Left ventricle myocardium inferior (tissue), 1 donor: ENCODE results near the gene ROS1. TPM values are rescaled to one million over a fixed set of nuclear protein-coding genes. Genes with fewer than 3 reads are reported as not detected.

ENCODE experiments used
- DNase-seq: peaks from one replicate; pipeline ENCODE4 v3.0.0-alpha.2; 2020
- H3K27ac ChIP-seq: fragments of 200-600 bp; replicated peaks from 2 replicates; pipeline ENCODE4 v1.8.0; 2021
- H3K27me3 ChIP-seq: fragments of 200-600 bp; 2 replicates; pipeline ENCODE4 v1.8.0; 2021; ENCODE audit warnings: low read depth
- H3K36me3 ChIP-seq: fragments of 200-600 bp; 2 replicates; pipeline ENCODE4 v1.8.0; 2021
- H3K4me1 ChIP-seq: fragments of 200-600 bp; 2 replicates; pipeline ENCODE4 v1.8.0; 2021
- H3K4me3 ChIP-seq: fragments of 200-600 bp; 2 replicates; pipeline ENCODE4 v1.8.0; 2021; ENCODE audit warnings: mild to moderate bottlenecking, moderate library complexity
- H3K9me3 ChIP-seq: fragments of 200-600 bp; replicated peaks from 2 replicates; pipeline ENCODE4 v1.8.0; 2021
- CTCF ChIP-seq: fragments of 200-600 bp; IDR thresholded peaks from 2 replicates; pipeline ENCODE4 v1.8.0; 2021; ENCODE audit warnings: antibody characterized with exemption, mild to moderate bottlenecking, borderline replicate concordance
- intact Hi-C: fragments of 100-400 bp; cut with micrococcal nuclease; formaldehyde crosslinking; loops from one replicate; pipeline ENCODE4 v1.11.0; 2022
- total RNA-seq: library from RNA; stranded (reverse); fragmentation: NEBNext Ultra II Directional; extraction: Animal tissue kit (Norgen Biotek cat#: 25700); gene quantifications from one replicate; pipeline ENCODE4 v1.2.1, GENCODE V29; 2021
- donor health status: DM: no; HTN: yes; CAD: no; lungs with severe emphysema.

ROS1 gene
- total RNA-seq, 1 donor from 2014 or later: 0.08 TPM

- Histone ChIP-seq H3K27me3 (no peaks in the 10 kb centered on the region), H3K4me3 (no peak overlapping the region), H3K9me3 (no peaks in the 10 kb centered on the region), H3K27ac (no peak overlapping the region), H3K36me3 (no peaks in the 10 kb centered on the region), H3K4me1 (no peaks in the 10 kb centered on the region)
- DNase-seq: no peak
- intact Hi-C loops: no loop called here
- no peak for TF ChIP-seq CTCF
Observed at GRCh38 chr6:117456998-117457397, 31.3 kb upstream of the ROS1 start.

GRCh38 chr6:117456250-117456649 lies 30.5 kb upstream of the ROS1 start:
- no peak for DNase-seq
- Histone ChIP-seq H3K4me3 (no peak overlapping the region), H3K27ac (no peak overlapping the region), H3K9me3 (no peaks in the 10 kb centered on the region), H3K4me1 (no peaks in the 10 kb centered on the region), H3K27me3 (no peaks in the 10 kb centered on the region), H3K36me3 (no peaks in the 10 kb centered on the region)
- intact Hi-C loops: no loop called here
- TF ChIP-seq CTCF: no peak

GRCh38 chr6:117451671-117452070 lies 25.9 kb upstream of the ROS1 start:
- Histone ChIP-seq H3K4me3 (no peak overlapping the region), H3K9me3 (no peaks in the 10 kb centered on the region), H3K27ac (no peak overlapping the region), H3K36me3 (no peaks in the 10 kb centered on the region), H3K4me1 (peaks cover 6% of the 10 kb centered on the region), H3K27me3 (peaks cover 16% of the 10 kb centered on the region)
- intact Hi-C loops: no loop called here
- no peak for TF ChIP-seq CTCF
- DNase-seq: no peak

- Histone ChIP-seq H3K36me3 (no peaks in the 10 kb centered on the region), H3K4me3 (no peak overlapping the region), H3K27me3 (peaks cover 23% of the 10 kb centered on the region), H3K4me1 (peaks cover 6% of the 10 kb centered on the region), H3K27ac (no peak overlapping the region), H3K9me3 (no peaks in the 10 kb centered on the region)
- DNase-seq: no peak
- intact Hi-C loops: loop anchor here (2.0 kb wide), 1 partner anchor 107 kb away; no protein-coding TSS in a partner anchor
- TF ChIP-seq CTCF: peak; percentile 83
Observed at GRCh38 chr6:117449549-117450439, 24.1 kb upstream of the ROS1 start.

GRCh38 chr6:117448732-117449485 lies 23.2 kb upstream of the ROS1 start:
- intact Hi-C loops: loop anchor here (2.0 kb wide), 1 partner anchor 108 kb away; no protein-coding TSS in a partner anchor
- TF ChIP-seq CTCF: no peak

More at GRCh38 chr6:117448732-117449485, 23.2 kb upstream of the ROS1 start:
- no peak for DNase-seq
- Histone ChIP-seq H3K4me3 (no peak overlapping the region), H3K27ac (no peak overlapping the region), H3K9me3 (no peaks in the 10 kb centered on the region), H3K36me3 (no peaks in the 10 kb centered on the region), H3K27me3 (peaks cover 27% of the 10 kb centered on the region), H3K4me1 (peaks cover 6% of the 10 kb centered on the region)
